Cardiac fibroblast (primary cell): ENCODE results near the gene SNAPIN.

Experiments
- DNase-seq, 2 donors: peaks; one replicate each; pipeline versions ENCODE4 v3.0.0 to v3.0.0-alpha.2; 2010; ENCODE audit warnings: low read depth in 2 of 2
- H3K4me3 ChIP-seq, 2 donors: replicated peaks in 1 of 2; 1 replicate in 1 of 2; 2 replicates in 1 of 2; pipeline ENCODE4 v1.5.1; 2011; ENCODE audit warnings: low read depth in 2 of 2, low read length in 2 of 2, mild to moderate bottlenecking in 2 of 2, moderate library complexity in 1 of 2
- TF ChIP-seq, protein P1 (sequence below): IDR thresholded peaks from one replicate; pipeline ENCODE4 v1.5.1; 2011; ENCODE audit warnings: low read depth, mild to moderate bottlenecking, low read length, inconsistent platforms

The SNAPIN gene

DNA sequence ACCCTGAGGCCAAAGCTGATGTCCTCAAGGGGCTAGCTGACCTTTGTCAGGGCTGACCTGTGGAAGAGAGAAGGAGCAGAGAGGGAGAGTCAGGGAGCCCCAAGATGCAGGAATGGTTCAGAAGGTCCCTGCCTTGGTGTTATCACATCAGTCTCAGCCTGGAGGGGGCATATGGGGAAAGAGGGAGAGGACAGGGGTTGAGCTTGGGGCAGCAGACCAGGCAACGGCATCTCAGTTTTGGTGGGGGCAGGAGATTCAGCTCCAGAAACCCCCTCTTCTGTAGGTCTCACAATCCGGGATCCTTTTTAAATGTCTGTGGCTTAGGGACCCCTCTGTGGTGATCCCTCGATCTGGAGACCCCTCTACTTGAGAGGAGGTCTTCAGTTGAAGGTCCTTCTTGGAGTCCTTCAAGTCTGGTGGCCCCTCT, 32.0 kb upstream of the SNAPIN start:
- TF ChIP-seq, protein P1, sequence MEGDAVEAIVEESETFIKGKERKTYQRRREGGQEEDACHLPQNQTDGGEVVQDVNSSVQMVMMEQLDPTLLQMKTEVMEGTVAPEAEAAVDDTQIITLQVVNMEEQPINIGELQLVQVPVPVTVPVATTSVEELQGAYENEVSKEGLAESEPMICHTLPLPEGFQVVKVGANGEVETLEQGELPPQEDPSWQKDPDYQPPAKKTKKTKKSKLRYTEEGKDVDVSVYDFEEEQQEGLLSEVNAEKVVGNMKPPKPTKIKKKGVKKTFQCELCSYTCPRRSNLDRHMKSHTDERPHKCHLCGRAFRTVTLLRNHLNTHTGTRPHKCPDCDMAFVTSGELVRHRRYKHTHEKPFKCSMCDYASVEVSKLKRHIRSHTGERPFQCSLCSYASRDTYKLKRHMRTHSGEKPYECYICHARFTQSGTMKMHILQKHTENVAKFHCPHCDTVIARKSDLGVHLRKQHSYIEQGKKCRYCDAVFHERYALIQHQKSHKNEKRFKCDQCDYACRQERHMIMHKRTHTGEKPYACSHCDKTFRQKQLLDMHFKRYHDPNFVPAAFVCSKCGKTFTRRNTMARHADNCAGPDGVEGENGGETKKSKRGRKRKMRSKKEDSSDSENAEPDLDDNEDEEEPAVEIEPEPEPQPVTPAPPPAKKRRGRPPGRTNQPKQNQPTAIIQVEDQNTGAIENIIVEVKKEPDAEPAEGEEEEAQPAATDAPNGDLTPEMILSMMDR: no peak
- DNase-seq: no peak
- H3K4me3 ChIP-seq: peak overlapping the region; percentile 66 to 69

DNA sequence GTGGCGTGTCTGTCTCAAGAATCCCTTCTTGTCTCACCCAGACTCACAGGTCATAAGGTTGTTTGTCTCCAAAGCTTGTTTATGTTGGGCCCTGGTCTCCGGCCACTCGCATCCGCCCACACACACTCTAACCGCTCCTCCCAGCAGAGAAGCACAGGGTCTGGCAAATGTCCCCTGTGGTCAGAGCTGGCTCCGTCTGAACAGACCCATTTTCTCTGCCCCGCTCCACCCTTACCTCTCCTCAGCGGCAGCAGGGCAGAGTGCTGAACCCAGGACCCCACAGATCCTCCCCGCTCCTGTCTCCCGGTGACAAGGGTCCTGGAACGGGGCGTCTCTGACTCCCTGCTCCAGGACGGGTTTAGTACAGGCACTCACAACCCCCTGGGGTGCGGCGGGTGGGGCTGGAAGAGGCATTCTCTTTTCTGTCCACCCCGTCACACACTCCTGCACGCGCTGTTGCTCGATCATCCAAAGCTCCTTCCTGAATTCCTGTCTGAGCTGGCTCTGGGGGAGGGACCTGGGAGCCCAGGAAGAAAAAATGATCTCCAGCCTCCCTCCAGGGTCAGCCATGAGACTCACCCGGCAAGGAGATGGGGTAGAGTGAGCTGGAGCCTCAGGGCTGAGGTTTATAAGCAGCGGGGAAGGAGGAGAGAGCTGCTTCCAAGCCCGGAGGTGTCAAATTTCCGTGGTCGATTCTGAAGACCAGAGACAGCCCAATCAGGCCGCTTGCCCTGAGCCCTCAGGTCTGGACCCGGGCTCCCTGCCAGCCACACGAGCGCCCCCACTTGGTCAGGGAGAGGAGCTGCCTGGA, 31.4 kb upstream of the SNAPIN start, which contains the start of gene S100A13:
Gene S100A13, minus strand, starts transcription at position 602 of the 811 bp plus-strand sequence. CDS start 1,033 bp downstream, outside the sequence.
- TF ChIP-seq, protein P1: peak; percentile 71

DNA sequence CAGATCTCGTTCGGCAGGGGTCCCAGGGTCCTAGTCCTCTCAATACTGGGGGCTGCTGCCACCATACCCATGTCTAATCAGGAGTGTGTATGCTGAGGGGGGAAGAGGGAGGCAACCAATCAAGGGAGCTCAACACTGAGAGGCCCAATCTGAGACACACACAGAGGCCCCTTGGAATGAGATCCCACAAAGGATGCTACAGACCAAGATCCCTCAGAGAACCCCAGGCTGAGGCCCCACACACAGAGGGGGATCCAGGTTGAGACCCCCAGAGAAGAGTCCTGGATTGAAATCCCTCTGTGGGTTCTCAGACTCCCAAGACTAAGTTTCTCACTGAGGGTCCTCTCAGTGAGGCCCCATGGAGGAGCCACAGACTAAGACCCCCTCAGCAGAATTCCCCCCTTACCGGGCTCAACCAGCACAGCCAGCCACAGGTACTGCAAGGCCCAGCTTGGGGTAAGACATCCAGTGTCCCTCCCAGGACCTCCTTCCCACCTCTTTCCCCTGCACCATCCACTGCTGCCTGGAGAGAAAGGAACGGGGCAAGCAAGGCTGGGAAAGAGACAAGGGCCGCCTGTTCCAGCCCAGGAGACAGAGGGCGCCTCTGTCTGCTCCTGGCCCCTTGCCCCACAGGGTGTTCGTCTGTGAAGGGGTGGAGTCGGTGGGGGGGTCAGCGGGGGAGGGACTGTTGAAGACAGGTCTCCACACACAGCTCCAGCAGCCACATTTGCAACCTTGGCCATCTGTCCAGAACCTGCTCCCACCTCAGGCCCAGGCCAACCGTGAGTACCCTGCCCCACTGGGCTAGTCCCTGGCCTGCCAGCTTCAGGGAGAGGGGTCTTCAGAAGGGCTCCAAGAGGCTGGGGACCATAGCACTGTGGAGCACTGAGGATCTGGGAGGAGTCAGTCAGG, 30.5 kb upstream of the SNAPIN start, which contains the start of gene S100A1:
Gene S100A1, plus strand, starts transcription at position 720 of the 912 bp plus-strand sequence. CDS start 2,088 bp downstream, outside the sequence.
- no peak for DNase-seq
- H3K4me3 ChIP-seq: peak within 1 kb of the TSS; percentile 66 to 69
- TF ChIP-seq, protein P1: no peak

More for the DNA sequence above, 31.4 kb upstream of the SNAPIN start, which contains the start of gene S100A13:
- peak; percentile 91 to 97 for DNase-seq
- H3K4me3 ChIP-seq: peak within 1 kb of the TSS; percentile 66 to 69

DNA sequence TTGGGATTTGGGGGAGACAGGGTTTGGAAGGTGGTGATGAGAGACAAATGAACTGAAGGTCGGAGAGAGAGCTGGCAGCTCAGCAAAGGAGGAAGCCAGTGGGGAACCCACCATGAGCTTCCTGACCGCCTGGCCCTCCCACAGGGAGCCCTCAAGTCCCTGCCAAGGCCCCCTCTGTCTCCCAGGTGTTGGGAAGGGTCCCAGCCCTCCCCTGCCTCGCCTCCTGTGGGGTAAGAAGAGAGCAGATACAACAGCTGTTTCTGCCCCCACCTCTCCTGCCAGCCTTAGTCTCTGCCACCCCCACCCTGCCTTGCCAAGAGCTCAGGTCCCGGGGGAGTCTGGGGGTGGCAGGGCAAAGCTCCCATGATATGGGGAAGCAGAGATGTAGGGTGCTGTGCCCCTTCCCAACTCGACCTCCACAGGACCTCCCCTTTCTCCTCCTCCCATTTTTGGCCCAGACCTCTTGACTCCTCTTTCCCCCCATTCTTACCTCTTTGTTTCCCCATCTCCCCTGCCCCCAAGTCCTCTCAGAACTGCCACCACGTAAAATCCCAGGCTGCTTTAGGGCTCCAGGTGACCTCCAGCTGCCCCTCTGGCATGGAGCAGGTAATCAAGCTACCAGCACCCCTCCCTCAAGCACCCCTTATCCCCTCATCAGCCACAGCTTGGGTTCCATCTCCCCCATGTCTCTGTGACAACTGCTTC, 29.7 kb upstream of the SNAPIN start:
- H3K4me3 ChIP-seq: no peak overlapping the region
- TF ChIP-seq, protein P1: no peak
- no peak for DNase-seq

DNA sequence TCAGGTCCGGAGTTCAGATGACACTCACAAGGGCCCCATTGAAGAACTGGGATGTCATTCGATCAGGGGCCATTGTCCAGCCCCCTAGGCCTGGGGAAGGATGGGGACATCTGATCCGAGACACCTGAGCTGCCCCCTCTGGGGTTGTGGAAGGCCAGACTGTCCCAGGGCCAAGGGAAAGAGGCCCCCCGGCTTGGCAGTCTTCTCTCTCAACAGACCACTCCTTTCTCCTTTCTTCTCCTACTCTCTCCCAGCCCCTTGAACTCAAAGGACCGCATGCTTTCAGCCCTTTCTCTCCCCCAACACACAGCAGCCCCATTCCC, 29.2 kb upstream of the SNAPIN start:
- no peak overlapping the region for H3K4me3 ChIP-seq
- TF ChIP-seq, protein P1: no peak
- no peak for DNase-seq

DNA sequence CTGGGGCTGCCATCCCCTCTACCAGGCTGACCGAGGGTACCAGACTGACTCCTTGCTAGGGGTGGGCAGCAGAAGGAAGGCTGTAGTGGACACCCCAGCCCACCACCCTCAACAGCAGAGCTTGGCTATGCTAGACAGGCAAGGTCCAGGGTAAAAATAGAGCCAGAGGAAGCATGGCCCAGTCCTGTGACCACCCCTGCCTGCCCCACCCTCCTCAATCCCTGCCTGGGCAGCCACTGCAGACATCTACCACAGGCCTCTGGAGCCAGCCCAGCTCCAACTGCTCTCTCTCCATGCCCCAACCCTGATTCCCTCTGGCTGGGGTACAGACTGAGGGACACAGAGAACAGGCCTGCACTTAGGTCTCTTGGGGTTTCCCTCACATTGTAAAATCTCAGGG, 28.5 kb upstream of the SNAPIN start:
- no peak overlapping the region for H3K4me3 ChIP-seq
- DNase-seq: no peak

More for the DNA sequence above, 28.5 kb upstream of the SNAPIN start:
- TF ChIP-seq, protein P1: no peak
